ENCODE results near the gene ENG. TPM values are rescaled to one million over a fixed set of nuclear protein-coding genes. Genes with fewer than 3 reads are reported as not detected.

The ENG gene
- total and polyA plus RNA-seq, 2 experiments from 2014 or later, result 1.4 to 2.6 TPM

- no peak for TF ChIP-seq ZNF462 (CRISPR knock-in tag; IDR thresholded peaks at IDR 0.05)
These were observed 75.1 kb downstream of the ENG start (continued) for GRCh38 chr9:127779136-127779981.

- Histone ChIP-seq H3K79me2 (replicated peaks; ENCODE audit: insufficient read depth) (no peaks in the 10 kb centered on the region), H3K27ac (ENCODE audit: low read depth) (no peak within 1 kb of the TSS), H3K9me2 (ENCODE audit: insufficient read depth) (no peaks in the 10 kb centered on the region), H4K20me1 (replicated peaks; ENCODE audit: insufficient read depth) (no peaks in the 10 kb centered on the region), H3K27me3 (ENCODE audit: insufficient read depth) (no peaks in the 10 kb centered on the region), H3K36me3 (ENCODE audit: insufficient read depth) (no peaks in the 10 kb centered on the region), H2AFZ (no peak within 1 kb of the TSS), H3K4me2 (no peak within 1 kb of the TSS; the same call in 1 of the 2 replicates), H3F3A (replicated peaks; ENCODE audit: low read depth) (peaks cover 9% of the 10 kb centered on the region; the same call in 1 of the 2 replicates), H3K4me1 (ENCODE audit: insufficient read depth) (peaks cover 5% of the 10 kb centered on the region; the same call in 1 of the 2 replicates), H3K4me3 (no peak within 1 kb of the TSS)
- Mint-ChIP-seq H3K27ac (no peak within 1 kb of the TSS), H3K27me3 (ENCODE audit: insufficient read depth, low read depth, poor library complexity) (peaks cover 10% of the 10 kb centered on the region), H3K36me3 (ENCODE audit: low read depth) (no peaks in the 10 kb centered on the region; the same call in 2 of the 3 replicates), H3K4me3 (no peak within 1 kb of the TSS; the same call in 2 of the 3 replicates), H3K4me1 (peaks cover 23% of the 10 kb centered on the region), H3K9me3 (peaks cover 2% of the 10 kb centered on the region; the same call in 1 of the 3 replicates)
- peak; percentile 10; the same call in 2 of the 3 replicates for ATAC-seq
- DNase-seq (ENCODE audit: low spot score), result no peak
- TF ChIP-seq CREB1 (CRISPR knock-in tag; IDR thresholded peaks at IDR 0.05; ENCODE audit: low read depth), result no peak
- TF ChIP-seq ZNF331 (CRISPR knock-in tag; IDR thresholded peaks at IDR 0.05; ENCODE audit: low read depth), result no peak
- TF ChIP-seq ZNF114 (CRISPR knock-in tag; IDR thresholded peaks at IDR 0.05), result no peak
- no peak for TF ChIP-seq REST (IDR thresholded peaks at IDR 0.05; ENCODE audit: unreplicated experiment)
These were observed 76.0 kb downstream of the ENG start, which contains the start of gene SH2D3C for GRCh38 chr9:127778280-127779135. Gene SH2D3C (minus strand): TSS chr9:127778666. CDS start chr9:127778627, 39 bp downstream.

Data from GM23338 (cell line).